K562 (cell line): ENCODE results near the gene DUSP28. TPM values are rescaled to one million over a fixed set of nuclear protein-coding genes. Genes with fewer than 3 reads are reported as not detected.

Experiments used
- ATAC-seq: fragments of 200-7000 bp; cut with Tn5 transposase; 3 replicates; pipeline ENCODE4 v1.9.1; 2020; ENCODE audit warnings: moderate library complexity
- BruUV-seq: library from RNA; stranded (reverse); fragments of 400-500 nt; replicated peaks from 2 replicates; lab custom pipeline; 2021; lab: Mats Ljungman, UMichigan
- CTCF ChIA-PET: fragments of 300-600 bp; formaldehyde crosslinking; extraction: SDS; loops from one replicate; lab custom pipeline; 2021; ENCODE audit warnings: low intra/inter-chr PET ratio; lab: Yijun Ruan, JAX
- POLR2A ChIA-PET: fragments of 300-600, 350-650 bp; sonication (Branson Sonifier 250); formaldehyde crosslinking; extraction: SDS; loops from one replicate; lab custom pipeline; 2021; ENCODE audit warnings: antibody characterized with exemption, inconsistent platforms; lab: Yijun Ruan, JAX
- DNase-seq, 4 experiments: peaks; one replicate each; pipeline versions ENCODE4 v3.0.0 to v3.0.0-alpha.2; 2011 to 2018; ENCODE audit warnings: low spot score in 3 of 4, mixed read lengths in 3 of 4; ENCODE audit errors: extremely low read depth in 1 of 4
- FAIRE-seq: peaks from 2 replicates; lab custom pipeline; 2011; peaks lifted over from hg19 to GRCh38; lab: Jason Lieb, UNC
- H2AFZ ChIP-seq: 2 replicates; pipeline ENCODE4 v1.6.0; 2011; ENCODE audit warnings: low read depth, low read length, control low read depth, inconsistent platforms
- H3K27ac ChIP-seq: fragments of 200-600 bp; 3 replicates; pipeline ENCODE4 v1.8.0; 2011; ENCODE audit warnings: low read depth, mild to moderate bottlenecking, control low read depth, inconsistent platforms, low read length, moderate library complexity, mixed read lengths; ENCODE audit errors: extremely low read depth
- H3K27me3 ChIP-seq, 2 experiments: fragments of 300-600 bp in 1 of 2; 2 replicates in 1 of 2; 3 replicates in 1 of 2; pipeline versions ENCODE4 v1.6.0 to v1.8.0; 2011; ENCODE audit warnings: inconsistent platforms in 2 of 2, low read length in 2 of 2, mild to moderate bottlenecking in 1 of 2, mixed read lengths in 1 of 2, moderate library complexity in 1 of 2; ENCODE audit not compliant: control insufficient read depth in 2 of 2, insufficient read depth in 2 of 2
- H3K36me3 ChIP-seq: fragments of 300-600 bp; 3 replicates; pipeline ENCODE4 v1.8.0; 2011; ENCODE audit warnings: mild to moderate bottlenecking, low read length, inconsistent platforms; ENCODE audit not compliant: control insufficient read depth, insufficient read depth
- H3K4me1 ChIP-seq, 2 experiments: fragments of 200-600 bp in 1 of 2; replicated peaks in 1 of 2; 2 replicates in 1 of 2; 3 replicates in 1 of 2; pipeline versions ENCODE4 v1.5.1 to v1.8.0; 2011; ENCODE audit warnings: inconsistent platforms in 2 of 2, low read length in 2 of 2, mild to moderate bottlenecking in 1 of 2, mixed read lengths in 1 of 2, moderate library complexity in 1 of 2; ENCODE audit not compliant: control insufficient read depth in 2 of 2, insufficient read depth in 2 of 2
- H3K4me2 ChIP-seq: 2 replicates; pipeline ENCODE4 v1.6.1; 2011; ENCODE audit warnings: low read length, control low read depth, inconsistent platforms, mixed read lengths; ENCODE audit not compliant: insufficient read depth
- H3K4me3 ChIP-seq: fragments of 200-600 bp; sonication (generic), shearing (Covaris generic); 2 replicates; pipeline ENCODE4 v1.5.1; 2016; ENCODE audit warnings: control low read depth, inconsistent platforms
- H3K79me2 ChIP-seq: fragments of 200-600 bp; 3 replicates; pipeline ENCODE4 v1.8.0; 2011; ENCODE audit warnings: low read length, inconsistent platforms; ENCODE audit not compliant: control insufficient read depth, insufficient read depth
- H3K9ac ChIP-seq, 2 experiments: 2 replicates each; pipeline versions ENCODE4 v1.6.0 to v1.6.1; 2011; ENCODE audit warnings: low read depth in 2 of 2, low read length in 2 of 2, control low read depth in 1 of 2, inconsistent platforms in 1 of 2, mild to moderate bottlenecking in 1 of 2, mixed read lengths in 1 of 2; ENCODE audit not compliant: insufficient read depth in 1 of 2
- H3K9me1 ChIP-seq: one replicate; pipeline ENCODE4 v1.6.0; 2011; ENCODE audit warnings: inconsistent platforms, mild to moderate bottlenecking, low read length, moderate library complexity; ENCODE audit not compliant: control insufficient read depth, insufficient read depth
- H3K9me3 ChIP-seq: replicated peaks from 2 replicates; pipeline ENCODE4 v1.5.1; 2011; ENCODE audit warnings: low read depth, low read length, inconsistent platforms; ENCODE audit not compliant: control insufficient read depth, insufficient read depth
- H4K20me1 ChIP-seq: replicated peaks from 2 replicates; pipeline ENCODE4 v1.6.1; 2011; ENCODE audit warnings: low read length, inconsistent platforms, mixed read lengths; ENCODE audit not compliant: control insufficient read depth, insufficient read depth
- KDM1A ChIP-seq, 2 experiments: fragments of 450-650 bp; IDR thresholded peaks; 2 replicates each; pipeline ENCODE4 v1.6.1; 2016; ENCODE audit warnings: mild to moderate bottlenecking in 2 of 2
- RHOXF2B ChIP-seq: fragments of 250-450 bp; sonication (Bioruptor Pico); conservative IDR thresholded peaks from 2 replicates; pipeline ENCODE4 v1.5.1; 2021
- SMARCB1 ChIP-seq: IDR thresholded peaks from 2 replicates; pipeline ENCODE4 v1.6.1; 2011; ENCODE audit warnings: improper control_type of control experiment, low read depth; ENCODE audit not compliant: insufficient read length
- XRCC4 ChIP-seq: IDR thresholded peaks from one replicate; pipeline ENCODE4 v1.6.1; 2011; ENCODE audit not compliant: insufficient read depth, insufficient read length; ENCODE audit errors: extremely low read depth
- WGBS: fragments of 100-300 bp; shearing (Covaris generic); methylation state at CpG from one replicate; pipeline ENCODE4 v1.1.6; 2016; ENCODE audit warnings: low coverage, mixed read lengths; ENCODE audit not compliant: insufficient coverage; ENCODE audit errors: missing lambda C conversion rate; 5-methylcytosine and 5-hydroxymethylcytosine counted together
- in situ Hi-C: fragments of 300-500 bp; cut with MboI; formaldehyde crosslinking; loops from 4 replicates; pipeline ENCODE4 v1.15.0; 2018; ENCODE audit warnings: inconsistent platforms, mixed read lengths
- intact Hi-C: fragments of 100-400 bp; cut with micrococcal nuclease; formaldehyde crosslinking; loops from 2 replicates; pipeline ENCODE4 v1.14.2; 2022
- polyA plus RNA-seq, 8 experiments: library from polyadenylated mRNA; depleted of rRNA in 4 of 8; stranded (reverse) in 5 of 8; unstranded in 3 of 8; fragments of >200 nt; fragmentation: Nextera tagmentation in 2 of 8; fragmentation: Illumina TruSeq in 1 of 8; extraction: Ambion mirVana in 2 of 8; extraction: Trizol in 1 of 8; gene quantifications; 2 replicates each; pipeline versions ENCODE4 v1.2.1 to v1.2.3, GENCODE V29; 2011 to 2014; ENCODE audit warnings: inconsistent platforms in 1 of 8, missing spikeins in 1 of 8
- total RNA-seq, 7 experiments: library from RNA; depleted of rRNA in 6 of 7; stranded (reverse); fragments of >200 nt in 6 of 7; fragmentation: Illumina TruSeq in 2 of 7; extraction: Trizol in 2 of 7; gene quantifications; 2 replicates each; pipeline versions ENCODE4 v1.2.1 to v1.2.3, GENCODE V29; 2011 to 2021; ENCODE audit warnings: low replicate concordance in 1 of 7
- TF ChIP-seq, protein P1 (sequence below), 2 experiments: fragments of 150-350 bp in 1 of 2; IDR thresholded peaks; 2 replicates each; pipeline ENCODE4 v1.6.1; 2012 to 2016; ENCODE audit warnings: low read depth in 2 of 2, low read length in 2 of 2, mild to moderate bottlenecking in 1 of 2, moderate library complexity in 1 of 2

Gene DUSP28
- total and polyA plus RNA-seq, 9 of the 15 experiments (the other 6 are each of a cell fraction or from before 2014, with no cell fraction given): 2.8 to 8.1 (median 4.2) TPM

DNA sequence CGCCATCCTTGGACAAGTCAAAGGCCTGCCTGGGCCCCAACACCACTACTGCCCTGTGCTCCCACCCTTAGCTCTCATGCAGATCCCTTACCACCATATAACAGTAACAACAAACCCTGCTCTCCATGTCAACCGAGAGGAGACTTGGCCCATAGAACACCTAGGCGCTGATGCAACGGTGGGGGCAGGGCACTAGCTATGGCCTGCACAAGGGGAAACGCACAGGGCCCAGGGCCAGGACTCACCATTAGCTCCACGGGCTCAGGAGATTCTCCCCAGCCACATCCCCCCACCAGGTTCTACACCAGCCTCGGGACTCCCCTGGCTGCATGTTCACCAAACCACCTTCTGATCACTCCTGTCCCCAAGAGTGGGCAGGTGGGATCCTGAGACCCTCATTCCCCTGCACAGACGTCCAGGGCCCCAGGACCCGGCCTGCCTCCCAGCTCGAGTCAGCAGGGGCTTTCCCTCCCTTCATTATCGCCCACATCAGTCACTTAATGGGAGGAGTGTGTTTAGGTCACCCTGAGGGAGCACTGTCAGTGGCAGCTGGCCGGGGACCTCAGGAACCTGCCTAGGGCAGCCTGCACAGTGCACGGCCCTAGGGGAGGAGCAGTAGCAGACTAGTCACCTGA is 31.6 kb upstream of the DUSP28 start:
- H3K36me3 ChIP-seq: peaks cover 39% of the 10 kb centered on the region; the same call in 2 of the 3 replicates
- CTCF ChIA-PET: no interaction called here
- ATAC-seq (no peak), DNase-seq (no peak), FAIRE-seq (no peak)
- 92% methylated on average over 7 of the region's 13 CpGs for WGBS
- no peaks in the 10 kb centered on the region; the same call in 2 of the 3 replicates for H3K79me2 ChIP-seq
- POLR2A ChIA-PET: interaction anchor here (0.5 to 0.7 kb wide), 3 partner anchors 13 to 218 kb away, joined by 3 to 4 read pairs (median 3); no protein-coding TSS in a partner anchor
- in situ Hi-C loops: no loop called here
- peaks cover 18% of the 10 kb centered on the region for H3K9me3 ChIP-seq
- no peaks in the 10 kb centered on the region for H3K9me1 ChIP-seq
- H3K4me1 ChIP-seq: no peaks in the 10 kb centered on the region; a peak in 1 of 5 replicates
- H3K4me2 ChIP-seq: no peak overlapping the region
- H4K20me1 ChIP-seq: no peaks in the 10 kb centered on the region
- H2AFZ ChIP-seq: no peak overlapping the region
- no peak overlapping the region for H3K9ac ChIP-seq
- TF ChIP-seq, protein P1, sequence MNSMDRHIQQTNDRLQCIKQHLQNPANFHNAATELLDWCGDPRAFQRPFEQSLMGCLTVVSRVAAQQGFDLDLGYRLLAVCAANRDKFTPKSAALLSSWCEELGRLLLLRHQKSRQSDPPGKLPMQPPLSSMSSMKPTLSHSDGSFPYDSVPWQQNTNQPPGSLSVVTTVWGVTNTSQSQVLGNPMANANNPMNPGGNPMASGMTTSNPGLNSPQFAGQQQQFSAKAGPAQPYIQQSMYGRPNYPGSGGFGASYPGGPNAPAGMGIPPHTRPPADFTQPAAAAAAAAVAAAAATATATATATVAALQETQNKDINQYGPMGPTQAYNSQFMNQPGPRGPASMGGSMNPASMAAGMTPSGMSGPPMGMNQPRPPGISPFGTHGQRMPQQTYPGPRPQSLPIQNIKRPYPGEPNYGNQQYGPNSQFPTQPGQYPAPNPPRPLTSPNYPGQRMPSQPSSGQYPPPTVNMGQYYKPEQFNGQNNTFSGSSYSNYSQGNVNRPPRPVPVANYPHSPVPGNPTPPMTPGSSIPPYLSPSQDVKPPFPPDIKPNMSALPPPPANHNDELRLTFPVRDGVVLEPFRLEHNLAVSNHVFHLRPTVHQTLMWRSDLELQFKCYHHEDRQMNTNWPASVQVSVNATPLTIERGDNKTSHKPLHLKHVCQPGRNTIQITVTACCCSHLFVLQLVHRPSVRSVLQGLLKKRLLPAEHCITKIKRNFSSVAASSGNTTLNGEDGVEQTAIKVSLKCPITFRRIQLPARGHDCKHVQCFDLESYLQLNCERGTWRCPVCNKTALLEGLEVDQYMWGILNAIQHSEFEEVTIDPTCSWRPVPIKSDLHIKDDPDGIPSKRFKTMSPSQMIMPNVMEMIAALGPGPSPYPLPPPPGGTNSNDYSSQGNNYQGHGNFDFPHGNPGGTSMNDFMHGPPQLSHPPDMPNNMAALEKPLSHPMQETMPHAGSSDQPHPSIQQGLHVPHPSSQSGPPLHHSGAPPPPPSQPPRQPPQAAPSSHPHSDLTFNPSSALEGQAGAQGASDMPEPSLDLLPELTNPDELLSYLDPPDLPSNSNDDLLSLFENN (IDR thresholded peaks at IDR 0.05; ENCODE audit: low read depth in 2 of 2, low read length in 2 of 2): no peak
- TF ChIP-seq XRCC4 (no peak), KDM1A (IDR thresholded peaks at IDR 0.05) (no peak), SMARCB1 (no peak), RHOXF2B (no peak)
- H3K27ac ChIP-seq: no peak overlapping the region
- H3K27me3 ChIP-seq: no peaks in the 10 kb centered on the region
- BruUV-seq: no TSS peak
- no peak overlapping the region for H3K4me3 ChIP-seq
- intact Hi-C loops: no loop called here
